Hypothalamus (tissue), 51 donors: ENCODE measurements around the gene KRTAP12-1.
"Not testable (repeated sequence)": the region's sequence is repeated elsewhere in the genome, so short reads cannot be mapped to it uniquely, and the experiment has no call there.

Experiments
- DNase-seq, 51 donors: peaks; one replicate each; lab custom pipeline; 2025; lab: John Stamatoyannopoulos, UW

The KRTAP12-1 gene

DNA sequence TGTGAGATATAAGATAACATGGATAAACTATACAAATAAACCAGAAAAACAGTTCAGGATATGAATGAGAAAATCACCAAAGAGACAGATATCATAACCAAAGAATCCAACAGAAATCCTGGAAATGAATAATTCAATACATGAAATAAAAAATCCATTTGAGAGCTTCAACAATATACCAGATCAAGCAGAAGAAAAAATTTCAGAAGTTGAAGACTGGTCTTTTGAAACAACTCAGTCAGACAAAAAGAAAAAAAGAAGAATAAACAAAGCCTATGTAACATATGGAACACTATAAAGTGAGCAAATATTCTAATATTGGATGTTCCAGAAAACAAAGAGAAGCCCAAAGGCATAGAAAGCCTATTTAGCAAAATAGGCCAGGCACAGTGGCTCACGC, 10.1 kb downstream of the KRTAP12-1 start:
- DNase-seq = no peak

DNA sequence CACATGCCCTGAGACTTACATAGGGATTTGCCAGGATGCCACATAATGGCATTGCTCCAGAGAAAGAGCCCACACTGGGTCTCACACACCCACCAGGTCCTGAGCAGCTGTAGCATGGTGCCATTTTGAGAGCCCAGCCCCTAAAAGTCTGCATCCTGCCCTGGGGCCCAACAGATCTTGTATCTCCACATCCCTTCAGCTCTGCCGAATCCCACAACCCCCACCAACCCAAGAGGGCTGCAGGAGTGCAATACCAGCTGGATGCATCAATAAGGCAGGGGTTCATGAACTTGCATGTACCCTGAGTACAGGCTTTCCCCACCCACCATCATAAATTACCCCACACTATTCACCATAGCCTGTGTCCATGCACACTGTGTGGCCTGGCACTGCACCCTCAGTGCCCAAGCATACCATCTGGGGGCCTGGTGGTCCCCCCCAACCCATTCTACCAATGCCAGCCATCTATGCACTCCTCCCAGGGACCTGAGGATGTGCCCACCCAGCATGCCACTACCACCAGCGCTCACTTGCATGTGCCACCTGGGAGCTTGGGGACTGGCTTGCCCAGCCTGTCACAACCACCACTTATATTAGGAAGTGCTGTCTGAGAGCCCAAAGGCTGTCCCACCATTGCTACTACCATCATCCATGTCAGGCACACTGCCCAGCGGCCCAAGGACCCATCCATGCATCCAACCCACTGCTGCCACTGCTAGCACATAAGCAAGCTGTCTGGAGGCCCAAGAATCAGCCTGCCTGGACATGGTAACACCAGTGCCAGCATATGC, 11.1 kb downstream of the KRTAP12-1 start:
- DNase-seq = no peak

- DNase-seq = no peak
Measured at GRCh38 chr21:44667612-44668011, 14.4 kb downstream of the KRTAP12-1 start.

DNA sequence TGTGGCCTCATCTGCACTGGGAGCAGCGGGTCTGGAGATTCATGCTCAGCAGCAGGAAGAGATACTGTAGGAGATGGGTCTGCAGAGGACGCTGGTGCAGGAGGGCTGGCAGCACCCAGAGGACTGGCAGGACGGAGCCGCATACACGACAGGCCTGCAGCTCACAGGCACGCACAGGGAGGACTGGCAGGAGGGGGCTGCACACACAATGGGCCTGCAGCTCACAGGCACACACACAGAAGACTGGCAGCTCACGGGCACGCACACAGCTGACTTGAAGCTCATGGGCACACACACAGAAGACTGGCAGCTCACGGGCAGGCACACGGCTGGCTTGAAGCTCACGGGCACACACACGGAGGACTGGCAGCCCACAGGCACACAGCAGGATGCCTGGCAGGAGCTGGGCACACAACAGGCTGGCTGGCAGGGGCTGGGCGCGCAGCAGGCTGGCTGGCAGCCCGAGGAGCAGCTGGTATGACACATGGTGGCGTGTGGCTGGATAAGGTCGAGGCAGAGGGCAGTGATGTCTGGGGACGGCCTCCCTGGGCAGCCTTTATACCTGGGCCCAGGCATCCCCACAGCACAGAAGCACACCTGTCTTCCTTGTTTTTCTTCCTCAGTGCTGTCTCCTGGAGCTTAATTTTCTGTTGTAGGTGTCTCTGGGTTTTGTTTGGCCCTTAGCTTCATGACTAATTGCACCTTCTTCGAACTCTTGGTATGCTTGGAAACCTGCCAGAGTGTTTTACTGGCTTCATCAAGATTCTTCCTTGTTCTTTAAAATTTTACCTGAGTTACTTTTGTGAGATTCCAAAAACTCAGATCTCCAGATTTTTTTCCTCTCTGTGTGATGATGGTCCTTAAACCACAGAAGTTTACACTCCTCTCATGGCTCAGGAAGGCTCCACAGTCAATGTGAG, 15.3 kb downstream of the KRTAP12-1 start, which contains the start of gene KRTAP12-2:
Gene KRTAP12-2, minus strand, starts transcription at position 527 of the 920 bp plus-strand sequence. Its CDS starts 41 bp downstream, at position 486.
- DNase-seq = no peak

GRCh38 chr21:44664691-44665090, 17.3 kb downstream of the KRTAP12-1 start:
- DNase-seq = no peak

- not testable (repeated sequence) for DNase-seq
Measured at GRCh38 chr21:44661567-44661966, 20.4 kb downstream of the KRTAP12-1 start.

- DNase-seq = no peak
Measured at GRCh38 chr21:44658913-44659595, 22.9 kb downstream of the KRTAP12-1 start.

GRCh38 chr21:44658541-44658910, 23.4 kb downstream of the KRTAP12-1 start:
- no peak for DNase-seq

- no peak for DNase-seq
Measured at GRCh38 chr21:44657635-44658540, 24.1 kb downstream of the KRTAP12-1 start, which contains the start of gene KRTAP12-3. KRTAP12-3 (plus strand) TSS chr21:44657932; CDS start chr21:44657980, 48 bp downstream.

DNA sequence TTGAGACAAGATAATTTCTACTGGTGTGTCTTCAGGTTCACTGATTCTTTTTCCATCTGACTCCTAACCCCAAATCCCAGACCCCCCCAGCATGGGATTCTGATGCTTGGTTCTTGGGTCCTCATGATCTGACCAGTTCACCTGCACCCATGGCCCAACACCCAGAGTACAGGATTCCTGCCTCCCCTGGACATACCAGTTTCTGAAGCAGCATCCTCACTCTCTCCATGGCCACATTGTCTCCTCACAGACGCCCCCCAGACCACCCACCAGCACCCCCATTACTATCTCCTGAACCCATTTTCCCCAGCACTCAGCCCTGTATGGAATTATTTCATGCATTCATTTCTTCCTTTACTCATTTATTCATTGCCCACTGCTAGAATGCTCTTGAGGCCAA, 25.1 kb downstream of the KRTAP12-1 start:
- DNase-seq = no peak

DNA sequence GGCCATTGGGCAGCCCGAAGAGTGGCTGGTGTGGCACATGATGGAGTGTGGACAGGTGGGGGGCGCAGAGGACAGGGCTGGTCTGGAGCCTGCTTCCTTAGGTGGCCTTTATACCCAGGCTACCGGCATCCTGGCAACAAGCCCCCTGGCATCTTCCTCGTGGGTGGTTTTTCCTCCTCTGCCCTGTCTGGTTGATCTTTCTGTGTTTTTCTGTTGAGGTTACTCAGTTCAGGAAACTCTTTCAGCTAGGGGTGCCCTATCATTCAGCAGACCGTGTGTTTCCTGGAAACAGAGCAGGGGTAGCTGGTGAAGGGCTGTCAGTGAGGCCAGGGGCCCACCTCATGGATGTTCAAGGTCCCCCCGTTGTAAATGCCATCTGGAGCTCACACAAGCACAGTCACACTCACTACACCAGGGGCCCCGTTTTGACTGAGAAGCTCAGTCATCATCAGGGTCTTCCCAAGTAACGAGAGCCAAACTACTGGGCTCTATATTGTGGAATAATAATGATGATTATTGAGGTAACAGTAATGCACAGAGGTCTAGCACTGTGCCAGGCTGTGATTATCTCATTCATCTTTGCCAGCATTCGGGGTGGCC, 27.3 kb downstream of the KRTAP12-1 start, which contains the start of gene KRTAP12-4:
Gene KRTAP12-4, minus strand, starts transcription at position 84 of the 600 bp plus-strand sequence. Its CDS starts 45 bp downstream, at position 39.
- no peak for DNase-seq

DNA sequence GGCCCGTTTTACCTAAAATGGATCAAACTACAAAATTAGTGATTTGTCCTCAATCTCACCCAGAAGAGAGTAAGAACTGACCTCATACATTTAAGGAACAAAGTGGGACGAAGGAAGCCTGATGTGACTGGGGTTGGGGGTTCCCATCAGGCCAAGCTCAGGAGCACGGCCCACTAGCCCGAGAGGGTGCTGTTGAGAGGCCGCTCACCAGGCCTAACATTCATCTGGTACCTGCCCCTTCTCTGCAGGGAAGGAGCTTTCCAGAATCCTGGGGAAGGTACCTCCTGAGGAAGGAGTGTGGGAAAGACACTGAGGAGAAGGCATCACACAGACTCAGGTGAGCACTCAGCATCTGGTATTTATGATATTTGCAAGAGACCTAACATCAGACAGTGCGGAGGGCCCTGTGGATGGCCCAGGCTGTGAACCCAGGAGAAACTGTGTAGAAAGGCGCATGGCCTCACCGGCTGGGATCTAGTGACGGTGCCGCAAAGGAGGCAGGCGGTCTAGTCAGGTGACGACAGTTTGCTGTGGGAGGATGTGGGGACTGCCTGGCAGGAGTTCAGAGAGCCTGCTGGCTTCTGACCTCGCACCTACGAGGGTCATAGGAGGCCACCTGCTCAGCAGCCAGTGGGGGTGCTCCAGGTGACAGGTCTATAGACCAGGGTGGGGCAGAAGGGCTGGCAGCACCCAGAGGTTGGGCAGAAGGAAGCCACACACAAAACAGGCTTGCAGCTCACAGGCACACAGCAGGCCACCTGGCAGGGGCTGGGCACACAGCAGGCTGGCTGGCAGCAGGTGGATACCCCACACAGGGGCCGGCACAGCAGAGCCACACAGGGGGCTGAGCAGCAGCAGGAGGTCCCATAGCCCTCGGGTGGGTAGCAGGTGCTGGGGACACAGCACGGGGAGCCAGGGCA, 28.0 kb downstream of the KRTAP12-1 start:
- DNase-seq = no peak

DNA sequence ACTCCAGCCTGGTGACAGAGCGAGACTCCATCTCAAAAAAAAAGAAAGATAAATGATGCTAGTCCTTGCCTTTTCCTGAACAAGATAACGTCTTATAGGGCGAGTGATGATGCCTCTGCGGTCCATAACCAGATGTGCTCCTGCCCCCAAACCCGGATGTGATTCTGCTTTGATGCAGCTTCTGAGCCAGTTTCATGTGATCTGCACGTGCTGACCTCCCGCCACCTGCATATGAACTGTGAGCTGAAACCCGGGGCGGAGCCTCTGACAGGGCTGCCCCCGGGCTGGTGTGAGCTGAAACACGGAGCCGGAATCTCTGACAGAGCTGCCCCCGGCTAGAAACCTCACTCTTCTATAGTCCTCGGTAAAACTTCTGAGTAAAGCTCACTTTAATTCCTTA, 28.8 kb downstream of the KRTAP12-1 start:
- no peak for DNase-seq

DNA sequence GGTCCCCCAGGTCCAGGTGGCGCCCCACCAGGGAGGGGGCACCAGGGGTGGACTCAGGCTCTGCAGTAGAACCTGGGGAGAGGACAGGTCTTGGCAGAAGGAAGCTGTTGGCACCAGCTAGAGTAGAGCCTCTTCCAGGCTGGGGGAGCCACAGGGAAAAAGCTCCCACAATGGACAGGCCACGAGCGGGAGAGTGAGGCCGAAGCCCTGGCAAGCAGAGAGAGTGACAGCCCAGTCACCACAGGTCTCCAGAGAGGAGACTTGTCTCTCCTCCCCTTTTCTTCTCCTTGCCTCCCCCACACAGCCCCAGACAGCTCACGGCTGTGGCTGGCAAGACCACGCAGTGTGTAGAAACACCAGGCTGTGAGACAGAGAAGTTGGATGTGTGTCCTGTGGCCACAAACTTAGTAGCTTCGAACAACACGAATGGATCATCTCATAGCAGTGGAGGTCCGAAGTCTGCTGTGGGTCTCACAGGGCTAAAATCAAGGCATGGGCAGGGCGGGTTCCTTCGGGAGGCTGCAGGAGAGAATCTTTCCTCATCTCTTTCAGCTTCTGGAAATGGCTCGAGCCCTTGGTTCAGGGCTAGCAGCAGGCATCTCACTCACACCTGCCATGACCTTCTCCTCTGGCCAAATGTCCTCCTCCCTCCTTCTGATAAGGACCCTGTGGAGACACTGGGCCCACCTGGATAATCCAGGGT, 30.8 kb downstream of the KRTAP12-1 start:
- DNase-seq = no peak

DNA sequence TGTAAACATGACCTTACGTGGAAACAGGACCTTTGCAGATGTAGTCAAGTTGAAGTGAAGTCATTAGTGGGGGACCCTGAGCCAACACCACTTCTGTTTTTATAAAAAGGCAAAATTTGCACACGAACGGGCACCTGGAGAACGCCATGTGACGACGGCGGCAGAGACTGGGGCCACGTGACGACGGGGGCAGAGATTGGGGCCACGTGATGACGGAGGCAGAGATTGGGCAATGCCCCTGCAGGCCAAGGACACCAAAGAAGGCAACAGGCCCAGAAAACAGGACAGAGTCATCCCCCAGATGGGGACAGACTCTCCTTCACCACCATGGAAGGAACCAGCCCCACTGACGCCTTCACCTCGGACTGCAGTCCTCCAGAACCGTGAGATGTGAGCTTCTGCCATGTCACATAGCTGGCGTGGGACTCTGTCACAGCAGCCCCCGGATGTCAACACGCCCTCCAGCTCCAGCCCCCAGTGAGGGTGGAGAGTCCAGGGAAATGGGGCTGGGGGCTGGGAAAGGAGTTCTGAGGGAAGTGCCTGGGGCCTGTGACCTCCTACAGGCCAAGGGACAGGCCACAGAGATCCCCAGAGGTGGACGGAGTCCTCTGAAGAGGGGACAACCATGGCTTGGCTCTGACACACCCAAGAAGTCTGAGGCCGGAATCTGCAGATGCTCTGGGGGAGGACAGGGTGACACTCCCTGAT, 31.5 kb downstream of the KRTAP12-1 start:
- no peak for DNase-seq

DNA sequence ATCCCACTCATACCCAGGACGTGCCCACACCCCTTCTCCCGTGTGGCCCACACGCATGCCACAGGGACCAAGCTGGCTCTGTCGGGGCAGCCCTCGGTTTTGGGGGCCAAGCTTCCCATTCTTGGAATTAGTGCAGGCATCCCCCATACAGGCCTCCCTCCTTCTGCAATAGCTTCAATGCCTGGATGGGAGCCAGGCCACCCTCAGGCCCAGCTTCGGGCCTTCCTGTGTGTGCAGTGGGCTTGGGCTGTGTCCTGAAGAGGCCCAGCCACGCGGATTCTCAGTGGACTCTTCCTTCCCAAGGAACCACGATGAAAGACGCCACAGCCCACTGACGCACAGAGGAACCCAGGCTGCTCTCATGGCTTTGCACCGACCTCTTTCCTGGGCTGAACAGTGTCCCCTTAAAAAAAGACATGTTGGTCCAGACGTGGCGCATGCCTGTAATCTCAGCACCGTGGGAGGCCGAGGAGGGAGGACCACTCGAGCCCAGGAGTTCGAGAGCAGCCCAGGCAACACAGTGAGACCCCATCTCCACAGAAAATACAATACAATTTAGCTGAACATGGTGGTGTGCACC, 32.4 kb downstream of the KRTAP12-1 start:
- DNase-seq = no peak
